Activated CD4-positive, CD25-positive, alpha-beta regulatory T cell treated with anti-CD3 and anti-CD28 coated beads, Interleukin-2, amount 50 U/mL, for 16 hours (primary cell): ENCODE data around the gene ECI1.
"Not testable (repeated sequence)": the region's sequence is repeated elsewhere in the genome, so short reads cannot be mapped to it uniquely, and the experiment has no call there.

Experiments
- DNase-seq: peaks from one replicate; pipeline ENCODE4 v3.0.0-alpha.2; 2020; ENCODE audit warnings: low read depth, low spot score

The ECI1 gene

DNA sequence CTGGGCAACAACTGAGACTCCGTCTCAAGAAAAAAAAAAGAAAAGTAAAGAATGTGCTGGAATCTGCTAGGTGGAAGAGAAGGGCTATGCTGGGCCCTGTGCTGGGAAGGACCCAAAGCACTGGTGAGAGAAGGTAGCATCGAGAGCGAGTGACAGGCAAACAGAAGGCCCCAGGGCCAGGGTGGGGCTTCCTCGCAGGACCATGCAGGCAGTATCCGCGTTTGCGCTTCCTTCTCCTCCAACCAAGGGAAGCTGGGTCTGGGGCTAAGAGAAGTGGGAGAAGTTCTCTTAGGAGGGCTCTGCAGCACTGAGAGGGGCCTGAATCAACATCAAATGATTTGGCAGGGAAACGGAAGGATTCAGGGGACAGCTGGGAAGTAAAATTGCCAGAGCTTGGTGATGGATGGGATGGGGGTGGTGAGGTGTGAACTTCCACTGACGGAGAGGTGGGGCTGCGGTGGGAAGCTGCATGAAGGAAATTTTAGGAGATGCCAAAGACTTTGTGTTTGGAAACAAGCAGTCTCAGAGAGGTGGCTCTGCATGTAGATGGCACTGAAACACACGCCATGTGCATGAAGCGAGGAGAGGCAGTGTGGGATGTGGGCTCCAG, 5.2 kb upstream of the ECI1 start:
- DNase-seq: no peak

DNA sequence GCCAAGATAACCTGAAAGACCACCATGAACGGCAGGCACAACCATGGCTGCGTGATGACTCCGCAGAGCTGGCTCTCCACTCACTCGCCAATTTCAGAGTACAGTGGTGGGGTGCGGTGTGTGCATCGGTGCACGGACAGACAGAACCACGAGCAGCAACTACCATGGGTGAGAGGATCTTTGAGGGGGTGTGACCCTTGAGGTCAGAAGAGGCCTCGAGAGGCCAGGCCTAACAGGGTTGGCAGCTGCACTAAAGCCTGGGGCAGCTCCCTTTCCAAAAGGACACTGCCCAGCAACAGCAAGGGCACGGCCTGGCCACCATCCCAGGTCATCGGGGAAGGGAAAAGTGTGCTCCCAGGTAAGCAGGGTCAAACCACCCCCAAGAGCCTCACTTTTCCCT, 1.9 kb upstream of the ECI1 start:
- no peak for DNase-seq

DNA sequence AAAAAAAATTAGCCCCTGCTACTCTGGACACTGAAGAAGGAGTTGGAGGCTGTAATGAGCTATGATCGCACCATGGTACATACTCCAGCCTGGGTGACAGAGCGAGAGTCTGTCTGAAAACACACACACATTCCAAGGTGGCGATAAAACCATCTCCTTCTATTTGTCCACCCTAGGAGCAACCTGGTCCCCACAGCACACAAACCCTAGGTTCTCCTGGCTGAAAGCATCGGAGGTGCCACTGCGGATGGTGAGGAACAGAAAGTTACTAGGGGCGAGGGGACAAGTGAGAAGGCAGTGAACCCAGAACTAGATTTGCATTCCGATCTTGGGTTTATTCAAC, 1.4 kb upstream of the ECI1 start:
- no peak for DNase-seq

DNA sequence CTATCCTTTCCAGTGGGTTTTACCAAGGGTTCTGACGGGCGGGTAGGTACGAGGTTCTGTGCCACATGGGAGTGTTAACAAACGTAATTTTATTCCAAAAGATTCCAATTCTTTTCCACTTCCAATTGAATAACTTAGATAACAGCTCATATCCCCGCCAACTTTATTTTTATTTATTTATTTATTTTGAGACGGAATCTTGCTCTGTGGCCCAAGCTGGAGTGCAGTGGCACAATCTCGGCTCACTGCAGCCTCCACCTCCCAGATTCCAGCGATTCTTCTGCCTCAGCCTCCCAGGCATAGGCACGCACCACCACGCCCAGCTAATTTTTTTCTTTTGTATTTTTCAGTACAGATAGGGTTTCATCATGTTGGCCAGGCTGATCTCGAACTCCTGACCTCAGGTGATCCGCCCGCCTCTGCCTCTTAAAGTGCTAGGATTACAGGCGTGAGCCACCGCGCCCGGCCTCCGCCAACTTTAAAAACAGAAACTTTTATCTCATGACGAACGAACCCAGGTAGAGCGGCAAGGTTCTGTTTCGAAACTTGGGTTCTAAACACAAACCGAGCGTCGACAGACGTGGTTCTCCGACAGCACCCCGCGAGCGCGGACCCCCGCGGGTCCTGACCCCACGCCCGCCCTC, 613 bp downstream of the ECI1 start:
- DNase-seq: no peak

DNA sequence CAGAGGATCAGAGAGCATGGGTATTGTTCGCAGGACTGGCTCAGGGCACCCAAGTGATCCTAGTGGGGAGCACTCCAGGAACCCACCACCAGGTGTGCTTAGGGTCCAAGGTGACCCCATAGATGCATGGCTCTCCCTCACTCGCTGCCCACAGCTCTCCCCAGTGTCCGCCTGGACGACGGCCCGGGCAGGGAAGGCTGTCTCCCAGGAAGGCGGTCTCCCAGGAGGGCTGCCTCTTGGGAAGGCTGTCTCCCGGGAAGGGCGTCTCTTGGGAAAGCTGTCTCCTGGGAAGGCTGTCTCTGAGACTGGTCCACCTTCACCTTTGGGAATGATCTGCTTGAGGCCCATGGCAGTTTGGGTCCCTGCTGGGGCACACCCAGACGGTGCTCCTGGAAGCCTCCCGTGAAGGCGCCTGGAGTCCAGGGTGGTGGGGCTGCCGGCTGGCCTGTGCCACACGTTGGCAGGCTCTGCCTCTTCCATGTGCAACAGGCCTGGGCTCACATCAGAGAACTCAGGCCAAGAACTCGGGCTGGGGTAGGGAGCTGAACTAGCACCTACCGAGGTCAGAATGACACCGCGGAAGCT, 5.0 kb downstream of the ECI1 start:
- DNase-seq: no peak

DNA sequence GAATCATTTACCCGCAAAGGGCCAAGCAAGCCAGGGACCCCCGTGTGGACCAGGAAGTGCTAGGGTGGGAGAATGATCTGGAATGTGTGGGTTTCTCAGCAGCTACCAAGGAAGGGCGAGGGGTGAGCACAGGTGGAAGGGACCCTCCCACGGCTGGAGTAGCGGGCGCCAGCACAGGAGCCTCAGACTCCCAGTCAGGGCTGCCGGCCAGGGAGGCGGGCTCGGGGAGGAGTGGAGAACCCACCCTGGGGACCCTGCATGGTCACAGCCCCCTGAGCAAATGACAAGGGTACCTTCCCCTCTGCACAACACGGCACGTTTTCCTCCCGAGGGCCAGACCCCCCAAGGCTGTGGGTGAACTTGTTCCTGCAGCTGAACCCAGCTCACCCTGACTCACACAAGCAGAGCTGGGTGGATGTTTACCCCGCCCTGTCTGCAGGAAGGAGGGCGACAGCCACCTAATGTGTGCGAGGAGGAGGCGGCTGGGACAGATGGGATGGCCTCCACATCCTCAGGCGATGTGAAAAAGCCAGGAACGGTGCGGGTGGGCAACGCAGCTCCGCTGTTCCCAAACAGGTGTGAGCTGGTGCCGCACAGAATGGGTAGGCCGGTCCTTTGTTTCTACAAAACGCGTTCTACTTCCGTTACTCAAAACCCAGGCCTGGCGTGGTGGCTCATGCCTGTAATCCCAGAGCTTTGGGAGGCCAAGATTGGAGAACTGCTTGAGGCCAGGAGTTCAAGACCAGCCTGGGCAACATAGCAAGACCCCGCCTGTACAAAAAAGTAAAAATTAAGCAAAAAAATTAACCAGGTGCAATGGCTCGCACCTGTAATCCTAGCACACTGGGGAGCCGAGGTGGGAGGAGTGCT, 6.2 kb downstream of the ECI1 start:
- DNase-seq: no peak

DNA sequence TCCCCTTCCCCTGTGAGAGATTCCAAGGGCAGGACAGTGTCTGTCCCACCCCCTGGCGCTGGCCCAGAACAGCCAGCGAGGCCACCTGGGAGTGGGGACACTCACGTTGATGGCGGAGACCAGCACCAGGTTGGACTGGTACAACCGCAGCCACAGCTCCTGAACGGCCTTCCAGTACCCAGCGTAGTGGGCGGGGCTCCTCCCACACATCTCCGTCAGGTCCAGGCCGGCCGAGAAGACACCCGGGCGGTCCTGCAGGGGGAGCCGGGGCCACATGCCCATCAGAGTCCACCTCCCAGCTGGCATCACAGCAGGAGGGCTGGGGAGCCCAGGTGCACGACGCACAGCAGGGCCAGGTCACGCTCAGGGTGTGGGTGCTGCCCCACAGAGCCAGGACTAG, 7.1 kb downstream of the ECI1 start:
- no peak for DNase-seq

DNA sequence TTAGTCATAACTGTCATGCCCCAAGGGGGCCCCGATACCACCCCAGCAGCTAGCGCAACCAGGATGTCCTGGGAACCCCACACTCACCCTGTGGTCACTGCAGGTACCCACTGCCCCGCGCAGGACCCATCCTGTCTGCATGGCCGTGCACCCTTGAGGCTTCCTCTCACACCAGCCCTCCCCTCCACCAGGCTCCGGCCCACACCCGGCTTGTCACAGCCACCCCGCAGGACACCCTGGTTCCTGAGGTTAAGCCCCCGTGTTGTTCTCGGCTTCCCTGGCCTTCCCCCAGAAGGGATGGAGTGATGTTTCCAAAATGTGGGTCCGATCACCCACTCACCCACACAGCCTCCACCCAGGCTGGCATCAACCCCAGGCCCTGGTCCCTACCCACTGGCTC, 7.6 kb downstream of the ECI1 start:
- DNase-seq: no peak

DNA sequence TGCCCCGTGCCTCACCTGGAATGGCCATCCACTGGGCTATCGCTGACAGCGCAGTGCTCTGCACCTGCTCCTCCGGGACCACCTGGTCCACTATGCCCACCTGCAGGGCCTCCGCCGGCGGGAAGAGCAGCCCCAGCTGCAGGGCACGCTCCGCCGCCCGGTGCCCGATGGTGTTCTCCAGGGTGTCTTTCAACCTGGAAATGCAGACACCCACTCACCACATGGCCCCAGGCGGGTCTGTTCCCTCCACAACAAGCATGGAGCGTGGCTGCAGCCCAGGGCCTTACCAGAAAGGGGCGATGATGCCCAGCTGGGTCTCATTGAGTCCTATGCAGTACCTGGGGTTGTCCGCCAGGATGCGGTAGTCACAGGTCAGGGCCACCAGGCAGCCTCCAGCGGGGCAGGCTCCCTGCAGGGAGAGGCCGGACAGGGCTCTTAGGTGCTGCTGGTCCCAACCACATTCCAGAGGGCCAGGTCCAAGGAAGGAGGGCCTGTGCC, 8.3 kb downstream of the ECI1 start:
- no peak for DNase-seq

DNA sequence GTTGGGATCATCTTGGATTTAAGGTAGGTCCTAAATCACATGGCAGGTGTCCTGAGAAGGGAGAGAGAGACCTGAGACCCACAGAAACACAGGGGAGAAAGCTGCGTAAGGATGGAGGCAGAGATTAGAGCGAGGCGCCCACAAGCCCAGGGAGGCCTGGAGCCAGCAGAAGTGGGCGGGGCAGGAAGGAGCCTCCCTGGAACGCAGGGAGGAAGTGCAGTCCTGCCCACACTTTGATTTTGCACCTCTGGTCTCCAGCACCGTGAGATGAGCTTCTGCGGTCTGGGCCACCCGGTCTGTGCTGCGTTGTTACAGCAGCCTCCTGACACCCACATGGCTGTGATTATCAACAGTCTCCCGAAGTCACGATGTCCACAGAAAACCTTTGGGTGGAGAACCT, 8.8 kb downstream of the ECI1 start:
- no peak for DNase-seq

DNA sequence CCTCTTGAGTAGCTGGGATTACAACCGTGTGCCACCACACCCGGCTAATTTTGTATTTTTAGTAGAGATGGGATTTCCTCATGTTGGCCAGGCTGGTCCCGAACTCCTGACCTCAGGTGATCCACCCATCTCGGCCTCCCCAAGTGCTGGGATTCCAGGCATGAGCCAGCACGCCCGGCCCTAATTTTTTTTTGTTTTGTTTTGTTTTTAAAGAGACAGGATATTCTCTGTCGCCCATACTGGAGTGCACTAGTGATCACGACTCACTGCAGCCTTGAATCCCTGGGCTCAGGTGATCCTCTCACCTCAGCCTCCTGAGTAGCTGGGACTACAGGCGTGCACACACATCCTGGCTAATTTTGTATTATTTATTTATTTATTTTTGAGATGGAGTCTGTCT, 11.1 kb downstream of the ECI1 start:
- DNase-seq: not testable (repeated sequence)

DNA sequence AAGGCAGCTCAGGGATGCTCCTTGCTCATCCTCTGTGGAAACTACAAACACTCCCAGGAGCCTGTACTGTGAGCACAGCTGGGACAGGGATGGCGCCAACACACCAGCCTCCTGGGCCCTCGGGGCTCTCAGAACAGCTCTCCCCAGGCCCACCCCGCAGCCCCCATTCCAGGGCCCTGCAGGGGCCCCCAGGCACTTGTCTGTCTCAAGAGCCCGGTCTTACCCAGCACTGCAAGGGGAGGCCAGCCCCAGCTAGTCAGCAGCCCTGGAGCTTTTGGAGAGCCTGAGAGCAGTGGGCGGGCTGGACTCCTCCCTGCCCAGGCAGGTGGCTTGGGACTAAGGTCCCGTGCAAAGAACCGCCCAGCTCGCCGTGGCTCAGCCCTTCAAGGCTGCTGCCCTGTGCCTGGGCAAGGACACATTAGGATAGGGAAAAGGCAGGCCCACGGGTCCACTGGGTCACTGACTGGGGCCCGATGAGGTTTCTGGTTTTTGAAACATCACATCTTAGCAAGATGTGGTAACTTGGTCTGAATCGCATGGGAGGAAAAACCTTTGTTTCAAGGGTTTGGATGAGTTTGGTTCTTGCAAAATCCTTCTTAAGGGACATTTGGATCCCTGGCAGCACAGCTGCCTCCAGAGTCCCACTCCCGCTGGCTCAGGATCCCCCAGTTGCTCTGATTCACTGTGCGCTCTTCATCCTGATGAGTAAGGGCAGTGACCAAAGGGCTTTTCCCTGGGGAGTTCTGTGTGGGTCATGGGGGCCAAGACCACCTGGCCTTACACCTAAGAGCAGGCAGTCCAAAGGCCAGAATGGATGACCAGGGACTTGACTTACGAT, 12.3 kb downstream of the ECI1 start:
- DNase-seq: no peak

DNA sequence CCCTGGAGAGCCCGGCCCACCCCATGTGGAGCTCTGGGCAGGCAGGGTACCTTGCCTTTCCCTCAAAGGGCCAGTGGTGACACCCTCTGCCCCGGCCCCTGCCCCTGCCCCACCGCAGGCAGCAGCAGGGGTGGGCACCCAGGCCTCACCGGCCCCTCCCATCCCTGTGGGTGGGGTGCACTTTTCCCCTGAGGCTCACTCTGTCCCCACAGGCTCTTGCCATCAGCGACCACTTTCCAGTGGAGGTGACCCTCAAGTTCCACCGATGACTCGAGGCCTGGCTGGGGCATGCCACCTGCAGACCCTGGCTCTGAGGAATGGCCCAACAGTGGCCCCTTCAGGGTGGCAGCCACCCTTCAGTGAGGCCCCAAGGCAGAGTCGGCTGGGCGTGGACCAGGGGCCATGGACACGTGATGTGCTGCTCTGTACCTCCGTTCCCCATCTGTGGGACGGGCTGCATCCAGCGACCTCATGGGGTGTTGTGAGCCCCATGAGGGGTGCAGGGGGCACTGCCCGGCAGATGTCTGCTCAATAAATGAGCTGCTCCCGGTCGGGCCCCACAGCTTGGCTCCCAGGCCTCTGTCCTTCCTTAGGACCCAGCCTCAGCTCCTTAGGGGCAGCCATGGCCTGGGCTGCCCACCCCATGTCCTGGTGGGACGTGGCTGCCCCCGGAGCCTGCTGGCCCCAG, 13.1 kb downstream of the ECI1 start:
- DNase-seq: no peak

DNA sequence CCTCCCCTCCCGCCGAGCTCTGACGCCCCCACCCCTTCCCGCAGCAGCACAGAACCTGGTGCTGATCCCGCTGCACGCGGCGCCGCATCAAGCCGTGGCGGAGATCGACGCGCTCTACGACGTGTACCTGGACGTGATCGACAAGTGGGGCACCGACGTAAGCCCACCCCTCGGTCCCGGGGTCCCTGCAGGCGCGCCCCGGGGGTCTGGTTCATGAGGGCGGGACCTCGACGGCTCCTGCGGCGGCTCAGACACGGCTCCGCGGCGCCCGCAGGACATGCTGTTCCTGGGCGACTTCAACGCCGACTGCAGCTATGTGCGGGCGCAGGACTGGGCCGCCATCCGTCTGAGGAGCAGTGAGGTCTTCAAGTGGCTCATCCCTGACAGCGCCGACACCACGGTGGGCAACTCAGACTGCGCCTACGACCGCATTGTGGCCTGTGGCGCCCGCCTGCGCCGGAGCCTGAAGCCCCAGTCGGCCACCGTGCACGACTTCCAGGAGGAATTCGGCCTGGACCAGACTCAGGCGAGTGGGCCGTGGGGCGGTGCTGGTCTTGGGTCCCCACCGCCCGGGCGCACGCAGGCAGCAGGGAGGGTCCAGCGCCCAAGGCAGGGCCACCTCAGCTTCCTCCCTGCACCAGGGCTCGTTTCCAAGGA, 13.8 kb downstream of the ECI1 start:
- no peak for DNase-seq

DNA sequence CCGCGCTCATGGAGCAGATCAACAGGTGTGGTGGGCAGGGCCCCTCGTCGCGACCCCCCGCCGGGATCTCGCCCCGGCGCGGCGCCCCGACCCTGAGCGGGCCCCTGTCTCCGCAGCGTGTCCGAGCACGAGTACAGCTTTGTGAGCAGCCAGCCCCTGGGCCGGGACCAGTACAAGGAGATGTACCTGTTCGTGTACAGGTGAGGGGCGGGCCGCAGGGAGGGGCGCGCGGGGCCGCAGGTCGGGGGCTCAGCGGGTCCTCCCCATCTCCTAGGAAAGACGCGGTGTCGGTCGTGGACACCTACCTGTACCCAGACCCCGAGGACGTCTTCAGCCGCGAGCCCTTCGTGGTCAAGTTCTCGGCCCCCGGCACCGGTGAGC, 14.3 kb downstream of the ECI1 start:
- DNase-seq: no peak

DNA sequence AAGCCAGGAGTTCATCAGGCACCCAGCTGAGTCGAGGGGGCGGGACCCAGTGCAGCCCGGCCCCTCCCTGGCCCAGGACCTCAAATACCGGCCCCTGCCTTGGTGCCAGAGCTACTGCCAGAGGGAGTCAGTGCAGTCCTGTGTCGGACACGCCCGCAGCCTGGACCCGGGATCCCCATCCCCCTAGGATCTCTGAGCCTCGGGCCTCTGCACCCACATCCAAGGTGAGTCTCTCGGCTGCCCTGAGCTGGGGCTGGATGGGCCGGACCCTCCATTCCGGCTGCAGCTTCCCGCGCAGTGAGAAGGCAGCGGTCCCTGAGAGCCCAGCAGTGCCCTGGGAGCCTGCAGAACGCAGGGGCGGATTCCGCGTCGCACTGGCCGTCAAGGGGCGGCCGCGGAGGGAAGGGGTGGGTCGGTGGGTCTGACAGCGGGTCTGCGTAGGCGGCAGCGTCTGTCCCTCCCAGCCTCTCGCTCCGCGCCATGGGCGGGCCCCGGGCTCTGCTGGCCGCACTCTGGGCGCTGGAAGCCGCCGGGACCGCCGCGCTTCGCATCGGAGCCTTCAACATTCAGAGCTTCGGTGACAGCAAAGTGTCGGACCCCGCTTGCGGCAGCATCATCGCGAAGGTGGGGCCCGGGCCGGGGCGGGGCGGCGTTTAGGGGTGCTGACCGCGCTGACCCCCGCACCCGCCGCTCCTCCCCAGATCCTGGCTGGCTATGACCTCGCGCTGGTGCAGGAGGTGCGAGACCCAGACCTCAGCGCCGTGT, 14.9 kb downstream of the ECI1 start, which contains the start of gene DNASE1L2:
Gene DNASE1L2 (plus strand): TSS at position 108 of the 765 bp plus-strand sequence. CDS start 373 bp downstream, at position 481.
- no peak for DNase-seq

DNA sequence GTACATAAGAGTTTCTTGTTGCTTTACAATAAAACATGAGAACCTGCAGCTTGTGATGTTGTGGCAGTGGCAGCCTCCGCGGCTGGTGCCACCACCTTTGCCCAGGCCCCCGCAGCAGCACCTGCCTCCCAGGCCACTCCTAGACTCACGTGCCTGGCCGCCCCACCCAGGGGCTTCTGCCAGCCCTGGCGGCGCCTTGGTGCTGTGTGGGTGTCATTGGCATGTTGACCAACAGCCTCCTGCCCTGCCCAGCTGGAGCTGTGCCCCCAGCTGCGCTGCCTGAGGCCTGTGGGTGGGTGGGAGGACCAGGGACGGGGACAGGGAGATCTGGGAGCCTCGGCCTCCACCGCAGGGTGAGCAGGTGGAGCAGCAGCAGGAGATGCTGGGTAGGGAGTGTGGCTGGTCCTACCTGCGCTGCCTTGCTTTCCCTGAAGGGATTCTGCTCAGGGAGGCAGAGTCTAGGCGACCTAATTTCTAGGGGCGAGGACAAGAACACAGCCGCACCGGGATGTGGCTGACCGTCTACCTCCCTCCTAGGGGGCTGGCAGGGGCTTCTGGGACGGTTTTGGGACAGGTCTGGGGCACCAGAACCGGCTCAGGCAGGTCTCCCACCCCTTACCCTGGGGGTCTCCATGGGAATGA, 15.6 kb downstream of the ECI1 start:
- DNase-seq: no peak

DNA sequence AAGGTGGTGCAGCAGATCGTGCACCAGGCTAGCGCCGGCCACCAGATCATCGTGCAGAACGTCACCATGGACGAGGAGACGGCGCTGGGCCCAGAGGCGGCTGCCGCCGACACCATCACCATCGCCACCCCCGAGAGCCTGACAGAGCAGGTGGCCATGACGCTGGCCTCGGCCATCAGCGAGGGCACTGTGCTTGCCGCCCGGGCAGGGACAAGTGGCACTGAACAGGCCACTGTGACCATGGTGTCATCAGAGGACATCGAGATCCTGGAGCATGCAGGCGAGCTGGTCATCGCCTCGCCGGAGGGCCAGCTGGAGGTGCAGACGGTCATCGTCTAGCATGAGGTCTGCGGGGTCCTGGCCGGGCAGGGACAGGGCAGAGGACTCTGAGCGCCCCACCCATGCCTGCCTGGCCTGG, 16.1 kb downstream of the ECI1 start:
- no peak for DNase-seq

DNA sequence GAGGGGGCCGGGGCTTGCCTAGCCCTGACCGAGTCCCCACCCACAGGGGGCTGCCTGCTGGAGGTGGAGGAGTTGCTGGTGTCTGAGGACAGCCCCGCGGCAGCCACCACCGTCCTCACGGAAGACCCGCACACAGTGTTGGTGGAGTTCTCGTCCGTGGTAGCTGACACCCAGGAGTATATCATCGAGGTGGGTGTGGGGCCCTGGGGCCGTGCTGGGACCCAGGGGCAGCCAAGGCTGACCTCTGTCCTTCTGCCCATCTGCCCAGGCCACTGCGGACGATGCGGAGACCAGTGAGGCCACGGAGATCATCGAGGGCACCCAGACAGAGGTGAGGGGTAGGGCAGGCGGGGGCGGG, 16.6 kb downstream of the ECI1 start:
- no peak for DNase-seq
